Fibroblast of lung (primary cell): ENCODE data around the gene ARFIP2. TPM values are rescaled to one million over a fixed set of nuclear protein-coding genes. Genes with fewer than 3 reads are reported as not detected.

Source experiments
- DNase-seq, 2 donors: peaks; one replicate each; pipeline versions ENCODE4 v3.0.0 to v3.0.0-alpha.2; 2010; ENCODE audit warnings: low read depth in 2 of 2
- H2AFZ ChIP-seq: 2 replicates; pipeline ENCODE4 v1.5.1; 2012; ENCODE audit warnings: low read length, control low read depth, inconsistent platforms
- H3K27ac ChIP-seq: 2 replicates; pipeline ENCODE4 v1.5.1; 2011; ENCODE audit warnings: low read length, control low read depth; ENCODE audit not compliant: insufficient read depth
- H3K27me3 ChIP-seq: 2 replicates; pipeline ENCODE4 v1.5.1; 2011; ENCODE audit warnings: mild to moderate bottlenecking, low read length; ENCODE audit not compliant: control insufficient read depth, insufficient read depth
- H3K36me3 ChIP-seq: 2 replicates; pipeline ENCODE4 v1.5.1; 2011; ENCODE audit warnings: low read length; ENCODE audit not compliant: control insufficient read depth, insufficient read depth
- H3K4me1 ChIP-seq: 2 replicates; pipeline ENCODE4 v1.5.1; 2011; ENCODE audit warnings: low read length; ENCODE audit not compliant: control insufficient read depth, insufficient read depth; ENCODE audit errors: extremely low read depth
- H3K4me2 ChIP-seq: 2 replicates; pipeline ENCODE4 v1.5.1; 2011; ENCODE audit warnings: low read length, control low read depth; ENCODE audit not compliant: insufficient read depth; ENCODE audit errors: extremely low read depth
- H3K4me3 ChIP-seq, 4 experiments: fragments of 200-600 bp in 1 of 4; sonication (generic) in 1 of 4; replicated peaks in 1 of 4; 2 replicates each; pipeline ENCODE4 v1.5.1; 2011 to 2016; ENCODE audit warnings: low read length in 4 of 4, low read depth in 3 of 4, mild to moderate bottlenecking in 3 of 4, control low read depth in 2 of 4, inconsistent platforms in 1 of 4, mixed read lengths in 1 of 4; ENCODE audit not compliant: insufficient read depth in 1 of 4; ENCODE audit errors: control extremely low read depth in 1 of 4
- H3K79me2 ChIP-seq: 2 replicates; pipeline ENCODE4 v1.5.1; 2012; ENCODE audit warnings: mild to moderate bottlenecking, low read length, inconsistent platforms; ENCODE audit not compliant: control insufficient read depth, insufficient read depth
- H3K9ac ChIP-seq: 2 replicates; pipeline ENCODE4 v1.5.1; 2011; ENCODE audit warnings: mild to moderate bottlenecking, low read length, control low read depth; ENCODE audit not compliant: insufficient read depth
- H3K9me3 ChIP-seq: 2 replicates; pipeline ENCODE4 v1.5.1; 2012; ENCODE audit warnings: low read depth, low read length; ENCODE audit not compliant: control insufficient read depth, insufficient read depth
- H4K20me1 ChIP-seq: 2 replicates; pipeline ENCODE4 v1.5.1; 2011; ENCODE audit warnings: low read length; ENCODE audit not compliant: control insufficient read depth, insufficient read depth; ENCODE audit errors: extremely low read depth
- CTCF ChIP-seq, 2 donors: IDR thresholded peaks in 1 of 2; conservative IDR thresholded peaks in 1 of 2; 1 replicate in 1 of 2; 2 replicates in 1 of 2; pipeline ENCODE4 v1.5.1; 2011 to 2012; ENCODE audit warnings: low read length in 2 of 2, control low read depth in 1 of 2, inconsistent platforms in 1 of 2, low read depth in 1 of 2, mild to moderate bottlenecking in 1 of 2
- EZH2 ChIP-seq: IDR thresholded peaks from 2 replicates; pipeline ENCODE4 v1.5.1; 2012; ENCODE audit warnings: low read length, control low read depth, mild to moderate bottlenecking; ENCODE audit errors: missing control alignments
- polyA minus RNA-seq: library from RNA; depleted of rRNA, polyadenylated mRNA; stranded (reverse); fragments of >200 nt; gene quantifications from 2 replicates; pipeline ENCODE4 v1.2.3, GENCODE V29; 2011; ENCODE audit warnings: low replicate concordance
- polyA plus RNA-seq, 2 donors: library from polyadenylated mRNA; depleted of rRNA in 1 of 2; stranded (reverse) in 1 of 2; unstranded in 1 of 2; fragments of >200 nt; gene quantifications; 2 replicates each; pipeline ENCODE4 v1.2.1, GENCODE V29; 2011 to 2012; ENCODE audit warnings: missing spikeins in 1 of 2
- total RNA-seq: library from RNA; depleted of rRNA; stranded (reverse); fragments of >200 nt; gene quantifications from 2 replicates; pipeline ENCODE4 v1.2.1, GENCODE V29; 2014

ARFIP2 gene, protein sequence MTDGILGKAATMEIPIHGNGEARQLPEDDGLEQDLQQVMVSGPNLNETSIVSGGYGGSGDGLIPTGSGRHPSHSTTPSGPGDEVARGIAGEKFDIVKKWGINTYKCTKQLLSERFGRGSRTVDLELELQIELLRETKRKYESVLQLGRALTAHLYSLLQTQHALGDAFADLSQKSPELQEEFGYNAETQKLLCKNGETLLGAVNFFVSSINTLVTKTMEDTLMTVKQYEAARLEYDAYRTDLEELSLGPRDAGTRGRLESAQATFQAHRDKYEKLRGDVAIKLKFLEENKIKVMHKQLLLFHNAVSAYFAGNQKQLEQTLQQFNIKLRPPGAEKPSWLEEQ
- total RNA-seq = 34.9 and 47.6 TPM in 2 replicates
- polyA plus RNA-seq = 72.4 and 75.5 TPM in 2 replicates
- 55.4 and 57.7 TPM in 2 replicates for polyA plus RNA-seq (2012)
- 50.1 and 54.9 TPM in 2 replicates for polyA minus RNA-seq

DNA sequence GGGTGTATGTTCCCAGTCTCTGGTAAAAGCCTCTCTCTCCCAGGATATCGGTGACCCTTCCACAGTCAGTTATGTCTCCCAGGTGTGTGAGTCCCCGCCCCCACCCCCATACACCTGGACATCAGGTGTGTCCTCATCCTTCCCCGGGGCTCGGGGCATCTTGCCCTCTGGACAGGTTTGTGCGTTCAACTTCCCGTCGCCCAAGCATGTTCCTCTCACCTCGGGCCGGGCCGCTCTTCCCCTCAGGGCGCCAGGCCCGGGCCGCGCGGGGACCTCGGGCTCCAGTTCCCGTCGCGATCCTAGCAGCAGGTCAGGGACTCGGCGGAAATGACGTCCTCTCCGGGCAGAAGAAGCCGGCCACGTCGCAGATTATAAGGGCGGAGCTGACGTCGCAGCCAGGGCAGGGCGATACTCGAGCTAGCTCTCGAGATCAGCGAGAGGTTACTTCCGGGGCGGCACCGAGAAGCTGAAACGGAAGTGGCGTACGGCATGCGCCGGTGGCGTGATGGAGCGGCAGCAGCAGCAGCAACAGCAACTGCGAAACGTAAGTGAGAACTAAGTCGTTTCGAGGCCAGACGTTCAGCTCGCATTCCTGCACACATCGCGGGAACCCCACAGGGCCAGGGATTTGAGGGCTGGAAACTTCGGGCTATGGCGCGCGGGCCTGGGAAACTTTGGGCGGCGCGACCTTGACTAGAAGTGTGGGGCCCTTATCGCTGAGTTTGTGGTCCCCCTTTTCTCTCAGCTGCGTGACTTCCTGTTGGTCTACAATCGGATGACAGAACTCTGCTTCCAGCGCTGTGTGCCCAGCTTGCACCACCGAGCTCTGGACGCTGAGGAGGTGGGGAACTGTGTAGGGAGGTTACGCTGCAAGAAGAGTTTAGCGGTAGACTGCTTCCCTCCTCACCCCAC is at the start of gene ARFIP2, which contains the start of gene TIMM10B:
Gene ARFIP2, minus strand, starts transcription at position 320 of the 912 bp plus-strand sequence. CDS start 910 bp downstream, outside the sequence.
Gene TIMM10B, plus strand, starts transcription at position 490 of the 912 bp plus-strand sequence. Its CDS starts 16 bp downstream, at position 506.
- TF ChIP-seq EZH2 = no peak
- TF ChIP-seq CTCF (conservative IDR thresholded peaks at IDR 0.05 in 1 of 2, IDR thresholded peaks at IDR 0.05 in 1 of 2; ENCODE audit: low read depth in 1 of 2, low read length in 2 of 2) = no peak
- Histone ChIP-seq H3K79me2 (peaks cover 44% of the 10 kb centered on the region), H3K4me2 (peak within 1 kb of the TSS; percentile 98), H3K27ac (peak within 1 kb of the TSS; percentile 99), H3K9me3 (no peaks in the 10 kb centered on the region), H3K36me3 (peaks cover 20% of the 10 kb centered on the region), H3K27me3 (no peaks in the 10 kb centered on the region), H3K9ac (peak within 1 kb of the TSS; percentile 94), H4K20me1 (no peaks in the 10 kb centered on the region), H3K4me1 (peaks cover 14% of the 10 kb centered on the region), H3K4me3 (peak within 1 kb of the TSS; percentile 71 to 89 (median 86)), H2AFZ (peak within 1 kb of the TSS; percentile 54)
- peak; percentile 98 for DNase-seq

DNA sequence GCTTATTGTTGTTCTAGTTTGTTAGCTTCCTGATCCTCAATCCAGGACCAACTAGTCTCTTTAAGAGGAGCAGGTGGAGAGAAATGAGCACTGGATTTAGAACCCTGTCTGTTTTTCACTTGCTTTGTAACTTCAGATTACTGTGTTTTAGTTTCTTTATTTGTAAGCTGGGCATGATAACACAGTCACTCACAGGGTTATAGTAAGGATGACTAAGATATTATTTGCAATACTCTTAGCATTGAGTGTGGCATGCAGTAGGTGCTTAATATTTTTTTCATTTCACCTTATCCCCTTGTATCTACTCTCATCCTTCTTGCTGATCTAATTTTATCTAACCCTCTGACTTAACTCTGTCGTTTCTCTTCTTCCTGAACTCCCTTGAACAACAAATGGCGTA is 49.7 kb upstream of the ARFIP2 start:
- TF ChIP-seq EZH2 (no peak), CTCF (conservative IDR thresholded peaks at IDR 0.05 in 1 of 2, IDR thresholded peaks at IDR 0.05 in 1 of 2; ENCODE audit: low read depth in 1 of 2, low read length in 2 of 2) (no peak)
- Histone ChIP-seq H2AFZ (no peak overlapping the region), H3K4me1 (no peaks in the 10 kb centered on the region), H3K79me2 (no peaks in the 10 kb centered on the region), H4K20me1 (no peaks in the 10 kb centered on the region), H3K4me2 (no peak overlapping the region), H3K9me3 (no peaks in the 10 kb centered on the region), H3K27me3 (no peaks in the 10 kb centered on the region), H3K36me3 (peaks cover 1% of the 10 kb centered on the region), H3K27ac (no peak overlapping the region), H3K9ac (no peak overlapping the region), H3K4me3 (no peak overlapping the region)
- no peak for DNase-seq

- H3K27me3 ChIP-seq = no peaks in the 10 kb centered on the region
- no peak overlapping the region for H3K27ac ChIP-seq
- no peak overlapping the region for H3K4me2 ChIP-seq
- no peaks in the 10 kb centered on the region for H4K20me1 ChIP-seq
- H3K9ac ChIP-seq = no peak overlapping the region
- H3K4me3 ChIP-seq = no peak overlapping the region
- H3K36me3 ChIP-seq = peaks cover 1% of the 10 kb centered on the region
- H3K9me3 ChIP-seq = no peaks in the 10 kb centered on the region
- TF ChIP-seq EZH2 (no peak), CTCF (conservative IDR thresholded peaks at IDR 0.05 in 1 of 2, IDR thresholded peaks at IDR 0.05 in 1 of 2; ENCODE audit: low read depth in 1 of 2, low read length in 2 of 2) (no peak)
- no peaks in the 10 kb centered on the region for H3K79me2 ChIP-seq
- no peak overlapping the region for H2AFZ ChIP-seq
- DNase-seq = no peak
- no peaks in the 10 kb centered on the region for H3K4me1 ChIP-seq
Measured at GRCh38 chr11:6529266-6529665, 48.1 kb upstream of the ARFIP2 start.
